Trophoblast cell (in vitro differentiated cells and primary cell): ENCODE results near the gene CNTN2.

Experiments
- DNase-seq, 2 donors: peaks; one replicate each; pipeline ENCODE4 v3.0.0-alpha.2; 2016
- H2AFZ ChIP-seq: 2 replicates; pipeline ENCODE4 v1.6.1; 2013; ENCODE audit warnings: low read length, moderate library complexity, mild to moderate bottlenecking; ENCODE audit not compliant: insufficient read depth, poor library complexity
- H2AK5ac ChIP-seq: 2 replicates; pipeline ENCODE4 v1.6.1; 2013; ENCODE audit warnings: mild to moderate bottlenecking, low read length
- H2BK120ac ChIP-seq: 2 replicates; pipeline ENCODE4 v1.6.1; 2013; ENCODE audit warnings: low read length, mild to moderate bottlenecking, moderate library complexity; ENCODE audit not compliant: insufficient read depth, poor library complexity
- H2BK12ac ChIP-seq: 2 replicates; pipeline ENCODE4 v1.6.1; 2013; ENCODE audit warnings: mild to moderate bottlenecking, low read length, moderate library complexity
- H2BK5ac ChIP-seq: 2 replicates; pipeline ENCODE4 v1.6.1; 2013; ENCODE audit warnings: low read length, low read depth, moderate library complexity, mild to moderate bottlenecking; ENCODE audit not compliant: poor library complexity
- H3K14ac ChIP-seq: 2 replicates; pipeline ENCODE4 v1.6.1; 2013; ENCODE audit warnings: mild to moderate bottlenecking, low read length
- H3K18ac ChIP-seq: 2 replicates; pipeline ENCODE4 v1.6.1; 2013; ENCODE audit warnings: mild to moderate bottlenecking, low read length
- H3K23ac ChIP-seq: 2 replicates; pipeline ENCODE4 v1.6.1; 2013; ENCODE audit warnings: low read length
- H3K27ac ChIP-seq: 2 replicates; pipeline ENCODE4 v1.5.1; 2013; ENCODE audit warnings: low read depth, mild to moderate bottlenecking, inconsistent platforms, low read length, moderate library complexity
- H3K27me3 ChIP-seq: 2 replicates; pipeline ENCODE4 v1.6.1; 2013; ENCODE audit warnings: inconsistent platforms, mild to moderate bottlenecking, low read length, moderate library complexity; ENCODE audit not compliant: insufficient read depth
- H3K36me3 ChIP-seq, 2 experiments: 1 replicate in 1 of 2; 2 replicates in 1 of 2; pipeline ENCODE4 v1.6.1; 2013; ENCODE audit warnings: low read length in 2 of 2, mild to moderate bottlenecking in 2 of 2, moderate library complexity in 1 of 2; ENCODE audit not compliant: insufficient read depth in 2 of 2, control insufficient read depth in 1 of 2
- H3K4ac ChIP-seq: 2 replicates; pipeline ENCODE4 v1.6.1; 2013; ENCODE audit warnings: low read depth, mild to moderate bottlenecking, low read length, moderate library complexity
- H3K4me1 ChIP-seq, 2 experiments: 1 replicate in 1 of 2; 2 replicates in 1 of 2; pipeline ENCODE4 v1.6.1; 2013; ENCODE audit warnings: low read length in 2 of 2, mild to moderate bottlenecking in 2 of 2, moderate library complexity in 1 of 2; ENCODE audit not compliant: insufficient read depth in 2 of 2, control insufficient read depth in 1 of 2
- H3K4me2 ChIP-seq: 2 replicates; pipeline ENCODE4 v1.6.1; 2013; ENCODE audit warnings: inconsistent platforms, mild to moderate bottlenecking, low read length, moderate library complexity
- H3K4me3 ChIP-seq: 2 replicates; pipeline ENCODE4 v1.5.1; 2013; ENCODE audit warnings: mild to moderate bottlenecking, low read depth, low read length, inconsistent platforms
- H3K79me1 ChIP-seq: one replicate; pipeline ENCODE4 v1.6.1; 2013; ENCODE audit warnings: low read length
- H3K79me2 ChIP-seq: 2 replicates; pipeline ENCODE4 v1.6.1; 2013; ENCODE audit warnings: low read length, mild to moderate bottlenecking; ENCODE audit not compliant: control insufficient read depth, insufficient read depth, poor library complexity
- H3K9ac ChIP-seq: 2 replicates; pipeline ENCODE4 v1.6.1; 2013; ENCODE audit warnings: mild to moderate bottlenecking, low read length
- H3K9me3 ChIP-seq: 2 replicates; pipeline ENCODE4 v1.6.1; 2013; ENCODE audit warnings: low read depth, mild to moderate bottlenecking, control low read depth, inconsistent platforms, low read length; ENCODE audit not compliant: insufficient read depth
- H4K12ac ChIP-seq: 2 replicates; pipeline ENCODE4 v1.6.1; 2013; ENCODE audit warnings: low read depth, mild to moderate bottlenecking, low read length, moderate library complexity
- H4K8ac ChIP-seq: 2 replicates; pipeline ENCODE4 v1.6.1; 2013; ENCODE audit warnings: low read depth, mild to moderate bottlenecking, low read length, moderate library complexity
- H4K91ac ChIP-seq: one replicate; pipeline ENCODE4 v1.6.1; 2013; ENCODE audit warnings: low read depth, mild to moderate bottlenecking, low read length, moderate library complexity
- WGBS: extraction: QIAGEN DNeasy Blood & Tissue Kit; methylation state at CpG from one replicate; pipeline ENCODE4 v1.1.7; 2013; ENCODE audit warnings: missing lambda C conversion rate; ENCODE audit not compliant: insufficient read length, insufficient coverage; ENCODE audit errors: extremely low coverage; 5-methylcytosine and 5-hydroxymethylcytosine counted together

The CNTN2 gene

GRCh38 chr1:205028390-205028789, 14.6 kb upstream of the CNTN2 start:
- Histone ChIP-seq H3K79me2 (no peaks in the 10 kb centered on the region), H3K14ac (no peak overlapping the region), H3K23ac (no peak overlapping the region), H3K9ac (no peak overlapping the region), H3K4me3 (no peak overlapping the region), H3K27me3 (no peaks in the 10 kb centered on the region), H3K4me2 (no peak overlapping the region), H2BK12ac (no peak overlapping the region), H2BK5ac (no peak overlapping the region), H3K9me3 (peaks cover 2% of the 10 kb centered on the region), H4K91ac (no peak overlapping the region), H3K18ac (no peak overlapping the region), H2BK120ac (no peak overlapping the region), H2AK5ac (no peak overlapping the region), H3K27ac (no peak overlapping the region), H3K36me3 (no peaks in the 10 kb centered on the region), H4K12ac (no peak overlapping the region), H3K4ac (no peak overlapping the region), H3K79me1 (no peaks in the 10 kb centered on the region), H4K8ac (no peak overlapping the region), H2AFZ (no peak overlapping the region), H3K4me1 (no peaks in the 10 kb centered on the region)
- no CpG with 5 or more reads among the region's 7 CpGs for WGBS
- no peak for DNase-seq

GRCh38 chr1:205028924-205029323, 14.1 kb upstream of the CNTN2 start:
- H3K4me3 ChIP-seq: no peak overlapping the region
- WGBS: no CpG with 5 or more reads among the region's 4 CpGs
- H4K12ac ChIP-seq: no peak overlapping the region

GRCh38 chr1:205030241-205030640, 12.8 kb upstream of the CNTN2 start:
- Histone ChIP-seq H2BK5ac (no peak overlapping the region), H4K91ac (no peak overlapping the region), H2BK12ac (no peak overlapping the region)

More at GRCh38 chr1:205028924-205029323, 14.1 kb upstream of the CNTN2 start:
- H3K23ac ChIP-seq: no peak overlapping the region
- H2BK120ac ChIP-seq: no peak overlapping the region
- H3K27ac ChIP-seq: no peak overlapping the region
- H4K8ac ChIP-seq: no peak overlapping the region
- no peaks in the 10 kb centered on the region for H3K4me1 ChIP-seq
- no peak overlapping the region for H3K4ac ChIP-seq
- no peak overlapping the region for H3K18ac ChIP-seq
- H3K36me3 ChIP-seq: no peaks in the 10 kb centered on the region
- H3K79me2 ChIP-seq: no peaks in the 10 kb centered on the region
- H3K14ac ChIP-seq: no peak overlapping the region
- DNase-seq: no peak
- no peaks in the 10 kb centered on the region for H3K27me3 ChIP-seq
- H2AFZ ChIP-seq: no peak overlapping the region
- no peak overlapping the region for H2AK5ac ChIP-seq
- no peak overlapping the region for H2BK5ac ChIP-seq
- H2BK12ac ChIP-seq: no peak overlapping the region
- no peak overlapping the region for H3K4me2 ChIP-seq
- H3K9ac ChIP-seq: no peak overlapping the region
- no peak overlapping the region for H4K91ac ChIP-seq
- H3K9me3 ChIP-seq: peaks cover 2% of the 10 kb centered on the region
- H3K79me1 ChIP-seq: no peaks in the 10 kb centered on the region

GRCh38 chr1:205030896-205031295, 12.1 kb upstream of the CNTN2 start:
- Histone ChIP-seq H3K4me1 (no peaks in the 10 kb centered on the region), H3K36me3 (no peaks in the 10 kb centered on the region), H3K27me3 (no peaks in the 10 kb centered on the region), H3K9me3 (no peaks in the 10 kb centered on the region), H2BK12ac (no peak overlapping the region), H3K9ac (no peak overlapping the region), H4K12ac (no peak overlapping the region), H3K4me3 (no peak overlapping the region), H3K18ac (no peak overlapping the region), H3K14ac (no peak overlapping the region), H3K79me1 (no peaks in the 10 kb centered on the region), H3K27ac (no peak overlapping the region), H4K8ac (no peak overlapping the region), H3K4me2 (no peak overlapping the region), H2AK5ac (no peak overlapping the region), H3K79me2 (no peaks in the 10 kb centered on the region), H2AFZ (no peak overlapping the region), H2BK5ac (no peak overlapping the region), H2BK120ac (no peak overlapping the region), H4K91ac (no peak overlapping the region), H3K23ac (no peak overlapping the region), H3K4ac (no peak overlapping the region)
- no peak for DNase-seq
- WGBS: no CpG with 5 or more reads among the region's 11 CpGs

More at GRCh38 chr1:205030241-205030640, 12.8 kb upstream of the CNTN2 start:
- no peak overlapping the region for H2AFZ ChIP-seq
- no peaks in the 10 kb centered on the region for H3K4me1 ChIP-seq
- no peak overlapping the region for H4K8ac ChIP-seq
- no peak overlapping the region for H3K4ac ChIP-seq
- H2BK120ac ChIP-seq: no peak overlapping the region
- no peak overlapping the region for H3K23ac ChIP-seq
- DNase-seq: no peak
- no peak overlapping the region for H3K27ac ChIP-seq
- no peak overlapping the region for H4K12ac ChIP-seq
- no CpG with 5 or more reads among the region's 6 CpGs for WGBS
- H3K18ac ChIP-seq: no peak overlapping the region
- H3K4me3 ChIP-seq: no peak overlapping the region
- H3K27me3 ChIP-seq: no peaks in the 10 kb centered on the region
- H3K79me2 ChIP-seq: no peaks in the 10 kb centered on the region
- H2AK5ac ChIP-seq: no peak overlapping the region
- no peak overlapping the region for H3K9ac ChIP-seq
- H3K36me3 ChIP-seq: no peaks in the 10 kb centered on the region
- H3K79me1 ChIP-seq: no peaks in the 10 kb centered on the region
- H3K9me3 ChIP-seq: peaks cover 1% of the 10 kb centered on the region
- H3K4me2 ChIP-seq: no peak overlapping the region
- no peak overlapping the region for H3K14ac ChIP-seq
